SKM-1 treated with dmso at 0.1 percent for 144 hours (cell line): Measurements from ENCODE around the gene PAQR8.
A peak's percentile ranks its signal among the peaks of the same experiment; 100 is the strongest.

ENCODE experiments used
- DNase-seq: peaks from one replicate; lab custom pipeline; 2025; ENCODE audit not compliant: unreplicated experiment; lab: John Stamatoyannopoulos, UW

PAQR8 gene

GRCh38 chr6:52361945-52362442 is at the start of gene PAQR8:
PAQR8 (plus strand) TSS chr6:52362151; CDS start chr6:52403214, 41,063 bp downstream.
- DNase-seq, result peak; percentile 51

- no peak for DNase-seq
Observed at GRCh38 chr6:52312461-52312860, 49.5 kb upstream of the PAQR8 start.

GRCh38 chr6:52314752-52315151 is 47.2 kb upstream of the PAQR8 start:
- DNase-seq, result no peak

GRCh38 chr6:52317211-52317610 is 44.7 kb upstream of the PAQR8 start:
- DNase-seq, result no peak

- DNase-seq, result peak; percentile 67
Observed at GRCh38 chr6:52317841-52318581, 43.9 kb upstream of the PAQR8 start.

- DNase-seq, result no peak
Observed at GRCh38 chr6:52324189-52324588, 37.8 kb upstream of the PAQR8 start.

- DNase-seq, result no peak
Observed at GRCh38 chr6:52325695-52326471, 36.1 kb upstream of the PAQR8 start.

GRCh38 chr6:52326540-52327364 is 35.2 kb upstream of the PAQR8 start:
- no peak for DNase-seq

- no peak for DNase-seq
Observed at GRCh38 chr6:52328303-52328662, 33.7 kb upstream of the PAQR8 start.

- DNase-seq, result no peak
Observed at GRCh38 chr6:52328729-52329128, 33.2 kb upstream of the PAQR8 start.

GRCh38 chr6:52330470-52330869 is 31.5 kb upstream of the PAQR8 start:
- peak; percentile 52 for DNase-seq

GRCh38 chr6:52331793-52332457 is 30.0 kb upstream of the PAQR8 start:
- no peak for DNase-seq

- DNase-seq, result no peak
Observed at GRCh38 chr6:52333840-52334200, 28.1 kb upstream of the PAQR8 start.

GRCh38 chr6:52335576-52335975 is 26.4 kb upstream of the PAQR8 start:
- no peak for DNase-seq

- DNase-seq, result no peak
Observed at GRCh38 chr6:52336919-52337561, 24.9 kb upstream of the PAQR8 start.

- DNase-seq, result no peak
Observed at GRCh38 chr6:52337633-52338290, 24.2 kb upstream of the PAQR8 start.

- DNase-seq, result no peak
Observed at GRCh38 chr6:52340603-52340880, 21.4 kb upstream of the PAQR8 start.

- DNase-seq, result peak; percentile 46
Observed at GRCh38 chr6:52341561-52342260, 20.2 kb upstream of the PAQR8 start.

GRCh38 chr6:52345311-52345710 is 16.6 kb upstream of the PAQR8 start:
- no peak for DNase-seq

GRCh38 chr6:52346503-52346902 is 15.4 kb upstream of the PAQR8 start:
- DNase-seq, result no peak
